GM15510 (cell line): Measurements from ENCODE around the gene TTLL3.

ENCODE experiments used
- POLR2A ChIP-seq: IDR thresholded peaks from 3 replicates; pipeline ENCODE4 v1.6.1; 2011; ENCODE audit warnings: borderline replicate concordance; ENCODE audit not compliant: insufficient read length; ENCODE audit errors: extremely low read depth

Gene TTLL3

GRCh38 chr3:9791127-9791526, 18.9 kb upstream of the TTLL3 start:
- TF ChIP-seq POLR2A: no peak

DNA sequence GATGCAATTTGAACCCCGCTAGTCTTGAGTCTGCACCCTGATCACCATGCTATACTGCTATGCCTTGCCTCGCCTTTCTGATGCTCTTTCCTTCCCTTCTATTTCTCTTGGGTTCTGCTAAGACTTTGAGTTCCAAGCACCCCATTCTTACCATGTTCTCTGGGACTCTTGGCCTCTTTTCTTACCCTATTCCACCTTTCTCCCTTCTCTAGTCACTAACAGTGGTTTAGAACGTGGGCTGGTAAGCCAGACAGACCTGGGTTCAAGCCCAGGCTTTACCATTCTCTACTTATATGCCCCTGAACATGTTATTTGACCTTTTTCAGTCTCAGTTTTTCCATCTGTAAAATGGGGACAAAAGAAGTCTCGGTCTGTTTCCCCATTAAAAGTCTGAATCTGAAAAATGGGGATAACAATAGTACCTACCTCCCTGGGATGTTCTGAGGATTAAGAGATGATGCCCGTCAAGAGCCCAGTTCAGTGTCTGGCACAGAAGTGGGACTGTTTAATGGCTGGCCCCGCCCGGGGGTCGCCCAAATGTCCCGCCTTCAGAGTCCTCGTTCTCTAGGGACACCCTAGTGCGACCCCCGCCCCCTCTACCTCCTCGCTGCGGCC, 18.2 kb upstream of the TTLL3 start:
- TF ChIP-seq POLR2A: peak; percentile 82

DNA sequence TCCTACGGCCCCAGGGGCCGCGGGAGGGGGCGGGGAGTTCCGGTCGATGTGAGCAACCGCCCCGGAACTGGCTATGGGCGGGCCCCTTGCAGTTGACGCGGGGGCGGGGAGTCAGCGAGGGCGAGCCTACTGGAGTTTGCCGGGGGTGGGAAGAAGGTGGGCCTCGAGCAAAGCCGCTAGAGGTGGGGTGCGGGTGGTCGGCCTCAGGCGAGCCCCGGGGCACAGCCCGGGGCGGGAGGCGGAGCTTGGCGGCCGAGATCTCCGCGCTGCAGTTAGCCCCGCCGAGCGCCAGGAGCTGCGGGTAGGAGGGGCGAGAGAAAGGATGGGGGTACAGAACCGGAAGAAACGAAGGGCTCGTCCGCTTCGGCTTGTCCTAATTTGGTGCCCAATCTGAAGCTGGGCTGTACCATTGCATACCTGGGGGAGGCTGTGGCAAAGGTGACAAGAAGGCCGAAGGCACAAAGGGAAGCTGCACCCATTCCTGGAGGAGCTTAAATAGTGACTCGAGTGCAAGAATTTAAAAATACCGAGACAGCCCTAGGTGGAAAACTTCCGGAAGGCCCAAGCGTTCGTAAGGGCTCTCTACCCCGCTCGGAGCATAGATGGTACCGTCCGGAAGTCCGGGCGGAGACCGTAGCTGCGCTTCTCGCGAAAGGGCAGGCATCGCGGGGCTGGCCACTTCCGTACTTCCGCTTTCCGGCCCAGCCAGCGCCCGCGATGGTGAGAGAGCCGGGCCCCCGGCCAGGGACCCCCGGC, 17.5 kb upstream of the TTLL3 start, which contains the start of the genes ARPC4 and TADA3:
Gene ARPC4, plus strand, starts transcription at position 678 of the 756 bp plus-strand sequence. Its CDS starts 40 bp downstream, at position 718.
Gene TADA3, minus strand, starts transcription at position 69 of the 756 bp plus-strand sequence. CDS start 1,007 bp downstream, outside the sequence.
- TF ChIP-seq POLR2A: peak; percentile 90

GRCh38 chr3:9793161-9793781, 16.8 kb upstream of the TTLL3 start:
- TF ChIP-seq POLR2A: no peak

- no peak for TF ChIP-seq POLR2A
These were observed 15.7 kb upstream of the TTLL3 start for GRCh38 chr3:9794400-9794799.

- TF ChIP-seq POLR2A: no peak
These were observed 14.9 kb upstream of the TTLL3 start for GRCh38 chr3:9795207-9795606.

DNA sequence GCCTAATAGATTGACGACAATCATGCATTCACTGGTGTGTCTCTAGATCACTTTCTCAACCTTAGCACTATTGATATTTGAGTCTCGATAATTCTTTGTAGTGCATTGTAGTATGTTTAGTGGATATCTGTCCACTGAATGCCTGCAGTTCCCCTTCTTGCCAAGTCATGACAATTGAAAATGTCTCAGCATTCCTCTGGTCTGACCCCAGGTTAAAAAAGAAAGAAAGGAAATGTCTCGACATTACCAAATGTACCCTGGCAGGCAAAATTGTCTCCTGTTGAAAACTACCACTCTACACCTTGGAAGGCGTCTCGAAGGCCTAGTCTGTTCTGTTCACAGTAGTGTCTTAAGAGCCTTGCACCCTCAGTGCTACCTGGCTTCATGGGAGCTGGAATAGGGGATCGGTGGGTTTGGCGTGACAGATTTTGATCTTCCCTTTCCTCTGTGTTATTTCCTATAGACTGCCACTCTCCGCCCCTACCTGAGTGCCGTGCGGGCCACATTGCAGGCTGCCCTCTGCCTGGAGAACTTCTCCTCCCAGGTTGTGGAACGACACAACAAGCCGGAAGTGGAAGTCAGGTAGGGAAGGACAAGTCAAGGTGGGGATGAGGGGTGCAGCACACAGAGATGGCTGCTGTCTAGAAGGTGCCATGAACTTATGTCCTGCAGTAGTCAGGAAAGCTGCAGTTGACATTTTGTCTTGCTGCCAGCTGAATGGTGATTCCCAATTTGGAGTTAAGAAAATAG, 12.7 kb upstream of the TTLL3 start:
- TF ChIP-seq POLR2A: no peak

GRCh38 chr3:9800529-9800928, 9.5 kb upstream of the TTLL3 start:
- no peak for TF ChIP-seq POLR2A

- no peak for TF ChIP-seq POLR2A
These were observed 6.6 kb upstream of the TTLL3 start for GRCh38 chr3:9803494-9803893.

DNA sequence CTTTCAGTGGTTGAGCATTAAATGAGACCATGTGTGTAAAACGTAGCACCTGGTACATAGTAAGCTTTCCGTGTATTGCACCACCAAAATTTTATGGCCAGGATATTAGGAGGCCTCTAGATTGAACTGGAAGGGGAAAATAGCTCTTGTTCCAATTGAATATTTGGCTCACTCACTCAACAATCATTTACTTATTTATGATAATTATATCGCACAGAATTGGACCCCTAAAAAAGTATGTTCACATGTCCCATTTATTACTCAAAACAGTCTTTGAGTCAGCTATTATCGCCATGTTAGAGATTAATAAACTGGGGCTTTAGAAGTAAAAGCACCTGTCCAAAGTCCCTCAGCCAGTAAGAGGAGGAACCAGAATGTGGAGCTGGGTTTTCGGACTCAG, 5.1 kb upstream of the TTLL3 start:
- TF ChIP-seq POLR2A: no peak

DNA sequence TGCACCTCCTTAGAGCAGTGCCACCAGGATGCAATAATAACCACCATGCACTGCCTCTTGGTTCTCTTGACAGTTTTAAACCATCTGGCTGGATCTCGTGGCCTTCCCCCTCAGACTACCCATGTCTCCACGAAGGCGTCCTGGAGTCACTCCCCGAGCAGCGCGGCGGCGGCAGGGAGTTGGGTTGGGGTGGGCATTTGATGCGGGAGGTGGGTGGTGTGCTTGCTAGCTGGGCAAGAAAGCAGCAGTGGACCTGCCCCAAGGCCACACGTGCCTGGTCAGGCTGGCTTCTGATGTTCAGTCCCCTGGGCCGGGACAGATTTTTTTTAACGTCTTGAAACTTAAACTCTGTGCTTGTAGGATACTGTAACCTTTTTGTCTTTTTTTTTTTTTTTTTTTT, 3.9 kb upstream of the TTLL3 start:
- no peak for TF ChIP-seq POLR2A

- no peak for TF ChIP-seq POLR2A
These were observed 3.1 kb upstream of the TTLL3 start for GRCh38 chr3:9806688-9807589.

- no peak for TF ChIP-seq POLR2A
These were observed 2.1 kb upstream of the TTLL3 start for GRCh38 chr3:9807981-9808344.
